Activated CD8-positive, alpha-beta memory T cell treated with anti-CD3 and anti-CD28 coated beads, Interleukin-2, amount 10 ng/mL, durations not matched to agents 7 days and 5 days (primary cell): Measurements from ENCODE around the gene ZYG11B. TPM values are rescaled to one million over a fixed set of nuclear protein-coding genes. Genes with fewer than 3 reads are reported as not detected.
A peak's percentile ranks its signal among the peaks of the same experiment; 100 is the strongest.
"Not testable (repeated sequence)": the region's sequence is repeated elsewhere in the genome, so short reads cannot be mapped to it uniquely, and the experiment has no call there.

Experiments
- ATAC-seq: fragments of 150-1000 bp; cut with Tn5 transposase; one replicate; pipeline ENCODE4 v1.10.0; 2021; ENCODE audit warnings: moderate library complexity
- CTCF ChIA-PET: fragments of 350-600 bp; sonication (Branson Sonifier 250); formaldehyde crosslinking; loops from one replicate; lab custom pipeline; 2021; ENCODE audit warnings: antibody characterized with exemption; lab: Charles Lee
- DNase-seq: peaks from one replicate; pipeline ENCODE4 v3.0.0-alpha.2; 2020
- H3K27ac Mint-ChIP-seq: one replicate; pipeline ENCODE4 v1.8.0; 2021; ENCODE audit warnings: mild to moderate bottlenecking, mixed read lengths
- H3K27me3 Mint-ChIP-seq: one replicate; pipeline ENCODE4 v1.8.0; 2021; ENCODE audit warnings: mixed read lengths
- H3K36me3 Mint-ChIP-seq: one replicate; pipeline ENCODE4 v1.8.0; 2021; ENCODE audit warnings: mild to moderate bottlenecking, mixed read lengths
- H3K4me1 Mint-ChIP-seq: one replicate; pipeline ENCODE4 v1.8.0; 2021; ENCODE audit warnings: mixed read lengths
- H3K4me3 Mint-ChIP-seq: one replicate; pipeline ENCODE4 v1.8.0; 2021; ENCODE audit warnings: mild to moderate bottlenecking, moderate library complexity, mixed read lengths
- H3K9me3 Mint-ChIP-seq: one replicate; pipeline ENCODE4 v1.8.0; 2022; ENCODE audit warnings: low read depth, mixed read lengths
- total RNA-seq, 2 experiments: library from RNA; stranded (reverse); gene quantifications; one replicate each; pipeline ENCODE4 v1.2.3, GENCODE V29; 2021

Gene ZYG11B
- total RNA-seq, 2 experiments from 2014 or later = 7.5 to 9.8 TPM

DNA sequence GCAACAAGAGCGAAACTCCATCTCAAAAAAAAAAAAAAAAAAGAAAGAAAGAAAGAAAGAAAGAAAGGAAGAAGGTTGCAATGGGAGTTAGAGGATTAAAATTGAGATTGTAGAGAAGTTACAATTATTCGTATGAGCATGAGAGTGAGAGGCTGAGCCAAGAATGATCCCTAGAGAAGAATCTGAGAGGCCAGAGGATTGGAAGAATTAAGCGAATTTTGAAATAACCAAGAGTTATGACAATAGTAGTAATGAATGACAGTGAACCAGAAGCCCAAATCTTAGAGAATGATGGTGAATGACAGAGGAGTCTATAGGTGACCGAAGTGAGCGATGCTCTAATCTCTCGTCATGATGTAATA is 369 bp upstream of the ZYG11B start:
- CTCF ChIA-PET = interaction anchor here (0.7 to 2.8 kb wide), 6 partner anchors 14 to 100 kb away, joined by 3 to 7 read pairs (median 4); no protein-coding TSS in a partner anchor
- no peak for ATAC-seq
- Mint-ChIP-seq H3K36me3 (no peaks in the 10 kb centered on the region), H3K4me3 (peak overlapping the region; percentile 74), H3K9me3 (no peaks in the 10 kb centered on the region), H3K4me1 (peaks cover 29% of the 10 kb centered on the region), H3K27me3 (peaks cover 15% of the 10 kb centered on the region), H3K27ac (peak overlapping the region; percentile 77)
- DNase-seq = no peak

- no peaks in the 10 kb centered on the region for H3K9me3 Mint-ChIP-seq
- DNase-seq (no peak), ATAC-seq (no peak)
- no peaks in the 10 kb centered on the region for H3K36me3 Mint-ChIP-seq
- H3K27ac Mint-ChIP-seq = peak overlapping the region; percentile 83
- peaks cover 29% of the 10 kb centered on the region for H3K4me1 Mint-ChIP-seq
- peaks cover 15% of the 10 kb centered on the region for H3K27me3 Mint-ChIP-seq
- CTCF ChIA-PET = interaction anchor here (1.1 to 1.4 kb wide), 5 partner anchors 11 to 99 kb away, joined by 3 to 4 read pairs (median 4); no protein-coding TSS in a partner anchor
- peak overlapping the region; percentile 92 for H3K4me3 Mint-ChIP-seq
Observed at GRCh38 chr1:52727114-52727586, 897 bp downstream of the ZYG11B start.

GRCh38 chr1:52727956-52728656 is 1.9 kb downstream of the ZYG11B start:
- Mint-ChIP-seq H3K36me3 (no peaks in the 10 kb centered on the region), H3K4me3 (peak overlapping the region; percentile 92), H3K9me3 (no peaks in the 10 kb centered on the region), H3K4me1 (peaks cover 29% of the 10 kb centered on the region), H3K27ac (no peak overlapping the region), H3K27me3 (peaks cover 13% of the 10 kb centered on the region)
- CTCF ChIA-PET = interaction anchor here (1.1 to 1.2 kb wide), 3 partner anchors 10 to 25 kb away, joined by 3 to 4 read pairs (median 4); no protein-coding TSS in a partner anchor
- DNase-seq (no peak), ATAC-seq (no peak)

- CTCF ChIA-PET = no interaction called here
Observed at GRCh38 chr1:52733368-52733767, 7.1 kb downstream of the ZYG11B start.

DNA sequence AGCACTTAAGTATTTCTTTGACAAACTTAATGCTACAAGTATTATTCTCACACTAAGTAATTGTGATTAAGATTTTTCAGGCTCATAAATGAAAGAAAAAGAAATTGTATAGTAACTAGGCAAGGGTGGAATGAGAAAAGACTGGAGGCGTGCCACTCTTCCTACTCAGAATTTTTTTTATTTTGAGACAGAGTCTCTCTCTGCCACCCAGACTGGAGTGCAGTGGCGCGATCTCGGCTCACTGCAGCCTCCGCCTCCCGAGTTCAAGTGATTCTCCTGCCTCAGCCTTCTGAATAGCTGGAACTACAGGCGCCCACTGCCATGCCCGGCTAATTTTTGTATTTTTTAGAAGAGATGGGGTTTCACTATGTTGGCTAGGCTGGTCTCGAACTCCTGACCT is 9.1 kb downstream of the ZYG11B start:
- DNase-seq, H3K27me3 Mint-ChIP-seq, CTCF ChIA-PET, H3K9me3 Mint-ChIP-seq, H3K4me3 Mint-ChIP-seq, ATAC-seq, H3K4me1 Mint-ChIP-seq, H3K27ac Mint-ChIP-seq, H3K36me3 Mint-ChIP-seq: not testable (repeated sequence)

More at GRCh38 chr1:52733368-52733767, 7.1 kb downstream of the ZYG11B start:
- ATAC-seq = no peak
- Mint-ChIP-seq H3K4me1 (peaks cover 3% of the 10 kb centered on the region), H3K9me3 (no peaks in the 10 kb centered on the region), H3K27me3 (no peaks in the 10 kb centered on the region), H3K36me3 (no peaks in the 10 kb centered on the region), H3K4me3 (no peak overlapping the region), H3K27ac (no peak overlapping the region)
- no peak for DNase-seq

- H3K27me3 Mint-ChIP-seq = no peaks in the 10 kb centered on the region
- no peak overlapping the region for H3K4me3 Mint-ChIP-seq
- no peak for ATAC-seq
- peaks cover 10% of the 10 kb centered on the region for H3K4me1 Mint-ChIP-seq
- no peaks in the 10 kb centered on the region for H3K9me3 Mint-ChIP-seq
- no peak overlapping the region for H3K27ac Mint-ChIP-seq
- CTCF ChIA-PET = interaction anchor here (0.6 to 1.5 kb wide), 3 partner anchors 10 to 528 kb away, joined by 3 to 5 read pairs (median 4); no protein-coding TSS in a partner anchor
- DNase-seq = no peak
- H3K36me3 Mint-ChIP-seq = peaks cover 2% of the 10 kb centered on the region
Observed at GRCh38 chr1:52738148-52738547, 11.9 kb downstream of the ZYG11B start.

DNA sequence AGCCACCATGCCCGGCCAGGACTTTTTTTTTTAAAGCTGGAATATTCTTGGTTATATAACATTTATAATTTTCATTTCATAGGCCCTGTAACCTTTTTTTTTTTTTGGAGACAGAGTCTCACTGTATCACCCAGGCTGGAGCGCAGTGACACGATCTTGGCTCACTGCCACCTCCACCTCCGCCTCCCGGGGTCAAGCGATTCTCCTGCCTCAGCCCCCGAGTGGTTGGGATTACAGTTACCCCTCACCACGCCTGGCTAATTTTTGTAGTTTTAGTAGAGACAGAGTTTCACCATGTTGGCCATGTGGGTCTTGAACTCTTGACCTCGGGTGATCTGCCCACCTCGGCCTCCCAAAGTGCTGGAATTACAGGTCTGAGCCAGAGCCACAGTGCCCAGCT is 12.6 kb downstream of the ZYG11B start:
- H3K9me3 Mint-ChIP-seq = no peaks in the 10 kb centered on the region
- H3K4me3 Mint-ChIP-seq = no peak overlapping the region
- ATAC-seq = no peak
- no peak for DNase-seq
- H3K27me3 Mint-ChIP-seq = no peaks in the 10 kb centered on the region
- CTCF ChIA-PET = interaction anchor here (0.6 to 1.5 kb wide), 3 partner anchors 9 to 527 kb away, joined by 3 to 5 read pairs (median 4); no protein-coding TSS in a partner anchor
- H3K36me3 Mint-ChIP-seq = peaks cover 2% of the 10 kb centered on the region
- H3K27ac Mint-ChIP-seq = no peak overlapping the region
- peaks cover 10% of the 10 kb centered on the region for H3K4me1 Mint-ChIP-seq

GRCh38 chr1:52739699-52740467 is 13.6 kb downstream of the ZYG11B start:
- Mint-ChIP-seq H3K27me3 (no peaks in the 10 kb centered on the region), H3K9me3 (no peaks in the 10 kb centered on the region), H3K27ac (no peak overlapping the region), H3K4me3 (no peak overlapping the region), H3K36me3 (peaks cover 2% of the 10 kb centered on the region), H3K4me1 (peaks cover 10% of the 10 kb centered on the region)
- no peak for ATAC-seq
- CTCF ChIA-PET = interaction anchor here (0.6 to 1.0 kb wide), 3 partner anchors 14 to 797 kb away, joined by 3 read pairs; no protein-coding TSS in a partner anchor
- no peak for DNase-seq

GRCh38 chr1:52741259-52741658 is 15.0 kb downstream of the ZYG11B start:
- ATAC-seq (no peak), DNase-seq (no peak)
- H3K9me3 Mint-ChIP-seq = no peaks in the 10 kb centered on the region
- H3K4me3 Mint-ChIP-seq = peak overlapping the region; percentile 50
- no peaks in the 10 kb centered on the region for H3K27me3 Mint-ChIP-seq
- peaks cover 2% of the 10 kb centered on the region for H3K36me3 Mint-ChIP-seq
- CTCF ChIA-PET = no interaction called here
- H3K27ac Mint-ChIP-seq = peak overlapping the region; percentile 70
- H3K4me1 Mint-ChIP-seq = peaks cover 10% of the 10 kb centered on the region

DNA sequence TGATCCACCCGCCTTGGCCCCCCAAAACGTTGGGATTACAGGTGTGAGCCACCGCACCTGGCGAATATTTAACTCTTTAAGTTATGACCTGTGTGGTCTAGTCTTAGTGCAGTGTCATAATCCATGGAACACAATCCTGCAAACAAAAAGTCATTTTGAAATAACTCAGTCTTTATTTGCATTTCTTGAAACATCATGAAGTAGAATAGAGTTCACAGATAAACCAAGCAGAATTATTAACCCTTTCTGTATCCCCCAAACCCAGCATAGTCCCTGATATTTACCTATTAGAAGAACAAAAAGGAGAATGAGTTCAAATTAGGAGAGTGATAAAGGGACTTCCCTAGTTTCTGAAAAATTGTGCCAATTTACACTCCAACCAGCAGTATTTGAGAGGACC is 19.9 kb downstream of the ZYG11B start:
- Mint-ChIP-seq H3K4me3 (no peak overlapping the region), H3K36me3 (peaks cover 2% of the 10 kb centered on the region), H3K9me3 (no peaks in the 10 kb centered on the region), H3K4me1 (peaks cover 5% of the 10 kb centered on the region), H3K27ac (no peak overlapping the region), H3K27me3 (no peaks in the 10 kb centered on the region)
- DNase-seq (no peak), ATAC-seq (no peak)
- CTCF ChIA-PET = no interaction called here

GRCh38 chr1:52747450-52747849 is 21.2 kb downstream of the ZYG11B start:
- DNase-seq = no peak
- peaks cover 2% of the 10 kb centered on the region for H3K36me3 Mint-ChIP-seq
- H3K9me3 Mint-ChIP-seq = no peaks in the 10 kb centered on the region
- no peak overlapping the region for H3K27ac Mint-ChIP-seq
- ATAC-seq = no peak
- H3K4me1 Mint-ChIP-seq = no peaks in the 10 kb centered on the region
- H3K27me3 Mint-ChIP-seq = no peaks in the 10 kb centered on the region
- H3K4me3 Mint-ChIP-seq = no peak overlapping the region
- CTCF ChIA-PET = interaction anchor here (1.4 to 2.2 kb wide), 4 partner anchors 9 to 95 kb away, joined by 3 to 9 read pairs (median 6); partner anchors contain the start of gene ZYG11A

DNA sequence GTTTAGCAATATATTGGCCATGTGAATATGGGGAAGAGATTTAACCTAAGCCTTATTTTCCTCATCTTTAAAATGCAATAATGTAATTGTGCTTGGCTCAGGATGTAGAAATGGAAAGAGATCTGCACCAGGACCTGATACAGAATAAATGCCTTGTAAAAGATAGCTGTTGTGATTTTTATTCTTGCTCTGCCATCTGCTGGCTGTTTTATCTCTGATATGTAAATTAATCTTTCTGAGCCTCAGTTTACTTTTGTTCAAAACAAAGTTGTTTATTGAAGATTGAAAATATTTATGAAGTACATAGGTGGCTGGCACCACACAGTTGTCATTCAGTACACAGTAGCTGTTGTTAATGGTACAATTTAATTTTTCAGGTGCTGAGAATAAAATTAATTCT is 21.9 kb downstream of the ZYG11B start:
- CTCF ChIA-PET = interaction anchor here (0.6 to 2.2 kb wide), 6 partner anchors 10 to 99 kb away, joined by 3 to 9 read pairs (median 4); partner anchors contain the start of genes ZYG11A and ZYG11B
- Mint-ChIP-seq H3K27me3 (no peaks in the 10 kb centered on the region), H3K27ac (no peak overlapping the region), H3K4me1 (no peaks in the 10 kb centered on the region), H3K36me3 (no peaks in the 10 kb centered on the region), H3K9me3 (no peaks in the 10 kb centered on the region), H3K4me3 (no peak overlapping the region)
- ATAC-seq (no peak), DNase-seq (no peak)

GRCh38 chr1:52749496-52749895 is 23.2 kb downstream of the ZYG11B start:
- DNase-seq, CTCF ChIA-PET, H3K36me3 Mint-ChIP-seq, H3K4me1 Mint-ChIP-seq, ATAC-seq, H3K4me3 Mint-ChIP-seq, H3K27ac Mint-ChIP-seq, H3K27me3 Mint-ChIP-seq, H3K9me3 Mint-ChIP-seq: not testable (repeated sequence)
